ENCODE data around the gene CCT5.

GRCh38 chr5:10290438-10290837 is 40.4 kb downstream of the CCT5 start:
- TF ChIP-seq EZH2 (IDR thresholded peaks at IDR 0.05; ENCODE audit: borderline replicate concordance, low read length) (no peak), CTCF (IDR thresholded peaks at IDR 0.05; ENCODE audit: low read length) (no peak)

Measured in OCI-LY1 (cell line).